Stimulated activated CD4-positive, alpha-beta T cell treated with anti-CD3 and anti-CD28 coated beads, TNF-alpha, amount 100 ng/mL, for 1 hour (primary cell): ENCODE results near the gene SPATS2.
"Not testable (repeated sequence)": the region's sequence is repeated elsewhere in the genome, so short reads cannot be mapped to it uniquely, and the experiment has no call there.

Experiments used
- DNase-seq, 3 donors: peaks; one replicate each; pipeline ENCODE4 v3.0.0-alpha.2; 2020; ENCODE audit warnings: low read depth in 3 of 3, low spot score in 1 of 3

SPATS2 gene

GRCh38 chr12:49511410-49511809 is 144.1 kb downstream of the SPATS2 start:
- no peak for DNase-seq

- no peak for DNase-seq
Measured at GRCh38 chr12:49512546-49512945, 145.3 kb downstream of the SPATS2 start.

GRCh38 chr12:49515266-49515665 is 148.0 kb downstream of the SPATS2 start:
- no peak for DNase-seq

GRCh38 chr12:49518914-49519573 is 151.8 kb downstream of the SPATS2 start:
- DNase-seq = no peak

- no peak for DNase-seq
Measured at GRCh38 chr12:49519574-49519936, 152.3 kb downstream of the SPATS2 start.

GRCh38 chr12:49521389-49521788 is 154.1 kb downstream of the SPATS2 start:
- DNase-seq = no peak

GRCh38 chr12:49524660-49525324 is 157.5 kb downstream of the SPATS2 start:
- no peak for DNase-seq

GRCh38 chr12:49525942-49526341 is 158.7 kb downstream of the SPATS2 start:
- no peak for DNase-seq

GRCh38 chr12:49527361-49528130 is 160.3 kb downstream of the SPATS2 start:
- DNase-seq = no peak

- no peak for DNase-seq
Measured at GRCh38 chr12:49529414-49529813, 162.2 kb downstream of the SPATS2 start.

- no peak for DNase-seq
Measured at GRCh38 chr12:49531745-49532144, 164.5 kb downstream of the SPATS2 start.

GRCh38 chr12:49533331-49533730 is 166.1 kb downstream of the SPATS2 start:
- DNase-seq = no peak

- DNase-seq = not testable (repeated sequence)
Measured at GRCh38 chr12:49534122-49534521, 166.9 kb downstream of the SPATS2 start.

GRCh38 chr12:49534731-49535278 is 167.5 kb downstream of the SPATS2 start:
- no peak for DNase-seq

GRCh38 chr12:49535921-49536525 is 168.8 kb downstream of the SPATS2 start:
- DNase-seq = no peak

GRCh38 chr12:49536526-49537071 is 169.3 kb downstream of the SPATS2 start:
- DNase-seq = no peak

- no peak for DNase-seq
Measured at GRCh38 chr12:49537231-49537751, 170.0 kb downstream of the SPATS2 start.

GRCh38 chr12:49537752-49538509 is 170.7 kb downstream of the SPATS2 start:
- DNase-seq = no peak

GRCh38 chr12:49538510-49539403 is 171.5 kb downstream of the SPATS2 start, which contains the start of gene KCNH3:
Gene KCNH3 (plus strand): TSS chr12:49539030. CDS start chr12:49539417, 387 bp downstream.
- DNase-seq = peak; percentile 60 to 80 (median 80)
